Mesothelial cell of epicardium (in vitro differentiated cells): ENCODE data around the gene MAST4. TPM values are rescaled to one million over a fixed set of nuclear protein-coding genes. Genes with fewer than 3 reads are reported as not detected.
A peak's percentile ranks its signal among the peaks of the same experiment; 100 is the strongest.

Source experiments
- DNase-seq, 2 experiments: peaks; one replicate each; pipeline ENCODE4 v3.0.0; 2021; ENCODE audit warnings: low spot score in 2 of 2; ENCODE audit not compliant: unreplicated experiment in 2 of 2
- H3K27ac Mint-ChIP-seq: 2 replicates; pipeline ENCODE4 v1.8.0; 2021; ENCODE audit warnings: mixed read lengths
- H3K27me3 Mint-ChIP-seq: 2 replicates; pipeline ENCODE4 v1.8.0; 2021; ENCODE audit warnings: low read depth, mixed read lengths
- H3K36me3 Mint-ChIP-seq: 2 replicates; pipeline ENCODE4 v1.8.0; 2021; ENCODE audit warnings: mixed read lengths
- H3K4me1 Mint-ChIP-seq: 2 replicates; pipeline ENCODE4 v1.8.0; 2021; ENCODE audit warnings: mixed read lengths
- H3K4me3 Mint-ChIP-seq: 2 replicates; pipeline ENCODE4 v1.8.0; 2021; ENCODE audit warnings: mild to moderate bottlenecking, moderate library complexity, mixed read lengths
- H3K9me3 Mint-ChIP-seq: 2 replicates; pipeline ENCODE4 v1.8.0; 2021; ENCODE audit warnings: mixed read lengths
- total RNA-seq: library from RNA; stranded (reverse); gene quantifications from 3 replicates; pipeline ENCODE4 v1.2.1, GENCODE V29; 2021
- TF ChIP-seq, protein P1 (sequence below): fragments of 200-600 bp; sonication (generic); IDR thresholded peaks from one replicate; pipeline ENCODE4 v1.5.0; 2021; ENCODE audit warnings: antibody characterized with exemption; ENCODE audit not compliant: unreplicated experiment

Gene MAST4
- total RNA-seq, 1 donor from 2014 or later = 29.8 TPM

DNA sequence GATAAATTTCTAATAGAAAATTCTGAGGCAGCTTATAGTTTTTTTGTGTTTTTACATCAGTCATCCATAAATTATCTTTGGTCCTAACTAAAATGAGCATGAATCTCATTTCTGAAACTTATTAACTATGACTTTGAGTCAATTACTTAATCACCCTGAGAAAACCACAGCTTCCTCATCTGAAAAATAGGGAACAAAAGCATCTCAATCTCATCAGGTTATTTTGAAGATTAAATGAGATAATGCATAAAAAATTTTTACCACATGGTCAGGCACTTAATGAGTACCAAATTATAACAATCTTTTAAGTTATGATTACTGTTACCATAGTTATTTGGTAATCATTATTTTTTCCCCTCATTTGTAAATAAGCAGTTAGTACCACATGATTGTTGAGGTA is 279.1 kb downstream of the MAST4 start:
- Mint-ChIP-seq H3K27me3 (no peaks in the 10 kb centered on the region), H3K4me3 (no peak overlapping the region), H3K9me3 (no peaks in the 10 kb centered on the region), H3K36me3 (no peaks in the 10 kb centered on the region), H3K27ac (no peak overlapping the region), H3K4me1 (peaks cover 23% of the 10 kb centered on the region)
- no peak for DNase-seq
- TF ChIP-seq, protein P1, sequence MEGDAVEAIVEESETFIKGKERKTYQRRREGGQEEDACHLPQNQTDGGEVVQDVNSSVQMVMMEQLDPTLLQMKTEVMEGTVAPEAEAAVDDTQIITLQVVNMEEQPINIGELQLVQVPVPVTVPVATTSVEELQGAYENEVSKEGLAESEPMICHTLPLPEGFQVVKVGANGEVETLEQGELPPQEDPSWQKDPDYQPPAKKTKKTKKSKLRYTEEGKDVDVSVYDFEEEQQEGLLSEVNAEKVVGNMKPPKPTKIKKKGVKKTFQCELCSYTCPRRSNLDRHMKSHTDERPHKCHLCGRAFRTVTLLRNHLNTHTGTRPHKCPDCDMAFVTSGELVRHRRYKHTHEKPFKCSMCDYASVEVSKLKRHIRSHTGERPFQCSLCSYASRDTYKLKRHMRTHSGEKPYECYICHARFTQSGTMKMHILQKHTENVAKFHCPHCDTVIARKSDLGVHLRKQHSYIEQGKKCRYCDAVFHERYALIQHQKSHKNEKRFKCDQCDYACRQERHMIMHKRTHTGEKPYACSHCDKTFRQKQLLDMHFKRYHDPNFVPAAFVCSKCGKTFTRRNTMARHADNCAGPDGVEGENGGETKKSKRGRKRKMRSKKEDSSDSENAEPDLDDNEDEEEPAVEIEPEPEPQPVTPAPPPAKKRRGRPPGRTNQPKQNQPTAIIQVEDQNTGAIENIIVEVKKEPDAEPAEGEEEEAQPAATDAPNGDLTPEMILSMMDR = no peak

DNA sequence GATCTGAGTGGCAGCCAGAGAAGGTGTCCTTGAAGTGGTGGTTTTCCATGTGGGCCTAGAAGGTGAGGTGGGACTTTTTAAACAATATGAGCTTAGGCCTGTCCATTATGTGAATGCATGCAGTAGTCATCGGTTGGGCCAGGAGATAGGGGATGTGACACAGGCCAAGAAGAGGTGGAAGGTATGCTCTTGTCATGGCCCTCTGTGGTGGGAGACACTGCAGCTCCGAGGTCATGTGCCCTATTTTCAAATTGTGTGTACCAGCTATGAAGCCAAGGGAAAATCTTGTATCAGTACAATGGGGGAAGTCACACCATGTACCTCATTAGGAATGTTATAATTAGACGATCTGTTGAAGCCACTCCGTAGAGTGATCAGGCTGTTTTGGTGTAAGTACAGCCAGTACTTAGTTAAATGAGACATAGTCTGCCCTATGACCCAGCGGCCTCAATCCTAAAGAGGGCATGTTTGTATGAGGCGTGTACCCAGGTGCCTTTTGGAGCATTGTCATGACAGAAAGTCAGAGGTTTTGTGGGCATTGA is 280.1 kb downstream of the MAST4 start:
- H3K4me3 Mint-ChIP-seq = no peak overlapping the region
- no peak overlapping the region for H3K27ac Mint-ChIP-seq
- H3K4me1 Mint-ChIP-seq = peaks cover 30% of the 10 kb centered on the region
- no peak for DNase-seq
- no peaks in the 10 kb centered on the region for H3K27me3 Mint-ChIP-seq
- no peaks in the 10 kb centered on the region for H3K9me3 Mint-ChIP-seq
- no peaks in the 10 kb centered on the region for H3K36me3 Mint-ChIP-seq
- TF ChIP-seq, protein P1 = no peak

GRCh38 chr5:66877843-66878242 is 281.6 kb downstream of the MAST4 start:
- Mint-ChIP-seq H3K27ac (no peak overlapping the region), H3K36me3 (no peaks in the 10 kb centered on the region), H3K9me3 (no peaks in the 10 kb centered on the region), H3K27me3 (no peaks in the 10 kb centered on the region), H3K4me1 (peaks cover 42% of the 10 kb centered on the region), H3K4me3 (no peak overlapping the region)
- TF ChIP-seq, protein P1 = no peak
- no peak for DNase-seq

GRCh38 chr5:66880401-66880800 is 284.2 kb downstream of the MAST4 start:
- Mint-ChIP-seq H3K4me1 (peaks cover 32% of the 10 kb centered on the region), H3K9me3 (no peaks in the 10 kb centered on the region), H3K36me3 (no peaks in the 10 kb centered on the region), H3K27me3 (no peaks in the 10 kb centered on the region), H3K27ac (no peak overlapping the region), H3K4me3 (no peak overlapping the region)
- TF ChIP-seq, protein P1 = no peak
- no peak for DNase-seq

DNA sequence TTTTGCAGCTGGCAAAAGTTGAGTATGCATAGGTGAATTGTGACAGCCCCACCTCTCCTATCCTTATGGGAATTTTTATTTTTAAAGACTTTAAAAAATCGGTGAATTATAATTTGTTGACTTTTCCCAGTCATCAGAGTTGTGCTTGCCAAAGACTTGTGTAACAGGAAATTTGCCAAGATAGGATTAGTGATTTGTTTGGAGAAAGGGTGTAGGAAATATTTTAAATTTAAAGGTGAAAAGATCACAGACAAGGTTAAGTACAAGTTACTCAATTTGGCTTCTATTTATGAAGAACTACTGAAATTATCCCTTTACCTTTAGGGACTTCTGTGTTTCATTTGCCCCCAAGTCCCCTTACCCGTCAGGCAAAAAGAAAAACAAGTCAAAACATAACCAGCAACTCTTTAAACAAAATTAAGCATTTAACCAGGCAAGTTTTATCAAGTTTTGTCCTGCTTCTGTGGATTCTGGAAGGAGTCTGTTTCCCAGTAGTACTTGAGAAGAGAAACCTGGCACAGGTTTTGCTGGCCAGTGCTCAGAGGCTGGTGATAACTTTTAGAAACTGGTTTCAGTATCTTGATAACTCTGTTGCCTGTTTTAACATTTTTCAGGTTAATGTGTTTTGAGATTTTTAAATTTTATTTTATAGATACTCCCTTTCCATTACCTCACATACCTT is 285.4 kb downstream of the MAST4 start:
- H3K4me3 Mint-ChIP-seq = no peak overlapping the region
- TF ChIP-seq, protein P1 = no peak
- H3K4me1 Mint-ChIP-seq = peaks cover 39% of the 10 kb centered on the region
- no peak for DNase-seq
- H3K27me3 Mint-ChIP-seq = no peaks in the 10 kb centered on the region
- H3K36me3 Mint-ChIP-seq = no peaks in the 10 kb centered on the region
- peak overlapping the region; percentile 81 for H3K27ac Mint-ChIP-seq
- H3K9me3 Mint-ChIP-seq = no peaks in the 10 kb centered on the region
